Retinal pigment epithelial cell (primary cell): ENCODE data around the gene OTUB2.

Experiments
- DNase-seq: peaks from one replicate; pipeline ENCODE4 v3.0.0-alpha.2; 2010; ENCODE audit warnings: low read depth
- H3K4me3 ChIP-seq: 2 replicates; pipeline ENCODE4 v1.5.1; 2011; ENCODE audit warnings: mild to moderate bottlenecking, low read length, control low read depth, moderate library complexity
- TF ChIP-seq, protein P1 (sequence below): conservative IDR thresholded peaks from 2 replicates; pipeline ENCODE4 v1.5.1; 2011; ENCODE audit warnings: low read depth, low read length, control low read depth, inconsistent platforms

OTUB2 gene

GRCh38 chr14:94021001-94021400 is 5.1 kb upstream of the OTUB2 start:
- TF ChIP-seq, protein P1, sequence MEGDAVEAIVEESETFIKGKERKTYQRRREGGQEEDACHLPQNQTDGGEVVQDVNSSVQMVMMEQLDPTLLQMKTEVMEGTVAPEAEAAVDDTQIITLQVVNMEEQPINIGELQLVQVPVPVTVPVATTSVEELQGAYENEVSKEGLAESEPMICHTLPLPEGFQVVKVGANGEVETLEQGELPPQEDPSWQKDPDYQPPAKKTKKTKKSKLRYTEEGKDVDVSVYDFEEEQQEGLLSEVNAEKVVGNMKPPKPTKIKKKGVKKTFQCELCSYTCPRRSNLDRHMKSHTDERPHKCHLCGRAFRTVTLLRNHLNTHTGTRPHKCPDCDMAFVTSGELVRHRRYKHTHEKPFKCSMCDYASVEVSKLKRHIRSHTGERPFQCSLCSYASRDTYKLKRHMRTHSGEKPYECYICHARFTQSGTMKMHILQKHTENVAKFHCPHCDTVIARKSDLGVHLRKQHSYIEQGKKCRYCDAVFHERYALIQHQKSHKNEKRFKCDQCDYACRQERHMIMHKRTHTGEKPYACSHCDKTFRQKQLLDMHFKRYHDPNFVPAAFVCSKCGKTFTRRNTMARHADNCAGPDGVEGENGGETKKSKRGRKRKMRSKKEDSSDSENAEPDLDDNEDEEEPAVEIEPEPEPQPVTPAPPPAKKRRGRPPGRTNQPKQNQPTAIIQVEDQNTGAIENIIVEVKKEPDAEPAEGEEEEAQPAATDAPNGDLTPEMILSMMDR = no peak
- H3K4me3 ChIP-seq = no peak overlapping the region
- no peak for DNase-seq

GRCh38 chr14:94021416-94022157 is 4.6 kb upstream of the OTUB2 start:
- TF ChIP-seq, protein P1 = no peak
- no peak for DNase-seq
- H3K4me3 ChIP-seq = no peak overlapping the region

- DNase-seq = no peak
- TF ChIP-seq, protein P1 = no peak
- H3K4me3 ChIP-seq = no peak overlapping the region
Measured at GRCh38 chr14:94022532-94023411, 3.4 kb upstream of the OTUB2 start.

- TF ChIP-seq, protein P1 = no peak
- DNase-seq = no peak
- H3K4me3 ChIP-seq = no peak overlapping the region
Measured at GRCh38 chr14:94024549-94024948, 1.6 kb upstream of the OTUB2 start.

DNA sequence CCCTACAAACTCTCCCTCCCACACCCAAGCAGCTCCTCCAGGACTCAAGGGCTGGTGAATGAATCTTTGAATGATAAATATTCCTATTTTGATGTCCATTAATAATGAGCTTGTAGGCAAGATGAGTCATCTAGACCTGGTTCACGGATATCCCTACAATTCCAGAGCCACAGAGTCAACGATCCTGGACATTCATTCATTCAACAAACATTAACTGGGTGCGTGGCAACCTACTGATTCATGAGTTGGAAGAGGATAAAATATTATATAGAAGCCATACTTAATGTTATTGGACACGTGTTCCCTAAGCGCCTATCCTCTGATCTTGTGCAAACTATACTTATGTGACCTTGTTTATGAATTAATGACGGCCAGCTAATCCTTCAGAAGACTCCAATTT is 420 bp upstream of the OTUB2 start:
- TF ChIP-seq, protein P1 = no peak
- DNase-seq = no peak
- H3K4me3 ChIP-seq = peak overlapping the region; percentile 51

DNA sequence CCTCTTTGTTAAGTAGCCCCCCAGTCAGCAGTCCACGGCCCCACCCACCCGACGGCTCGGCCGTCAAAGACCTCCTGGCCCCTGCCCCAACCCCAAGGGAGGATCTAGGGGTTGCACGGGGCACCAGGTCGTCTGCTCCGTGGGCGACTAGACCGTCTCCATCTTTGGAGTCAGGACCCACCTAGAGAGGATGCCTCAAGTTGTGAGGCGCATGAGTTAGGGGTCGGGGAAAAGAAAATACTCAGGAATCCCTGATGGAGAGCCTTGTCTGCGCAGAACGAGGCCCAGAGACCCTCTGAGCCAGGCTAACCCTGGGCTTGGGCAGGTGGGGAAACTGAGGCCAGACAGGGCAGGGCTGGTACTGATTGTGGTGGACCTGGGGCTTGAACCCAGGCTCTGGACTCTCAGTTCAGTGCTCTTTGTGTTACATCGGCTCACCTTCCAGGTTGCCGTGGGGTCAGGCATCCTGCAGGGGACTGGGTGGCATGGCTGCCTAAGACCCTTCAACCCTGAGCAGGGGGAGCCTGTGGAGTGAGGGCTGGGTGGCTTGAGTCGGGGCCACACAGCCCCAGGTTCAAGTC is 839 bp downstream of the OTUB2 start:
- H3K4me3 ChIP-seq = peak overlapping the region; percentile 51
- no peak for DNase-seq
- TF ChIP-seq, protein P1 = no peak
